Measurements from ENCODE around the gene TDRD5. TPM values are rescaled to one million over a fixed set of nuclear protein-coding genes. Genes with fewer than 3 reads are reported as not detected.

Gene TDRD5
- polyA plus RNA-seq, 2 of the 4 experiments (the other 2 are of a cell fraction), result 0.26 to 0.37 TPM

- DNase-seq (ENCODE audit: low read depth in 1 of 2, low spot score in 1 of 2), result no peak
- Histone ChIP-seq H3K9me3 (no peaks in the 10 kb centered on the region), H3K27ac (no peak overlapping the region), H3K4me2 (no peak overlapping the region), H3K4me1 (no peaks in the 10 kb centered on the region), H3K4me3 (no peak overlapping the region)
- 31% methylated on average over 2 of the region's 2 CpGs for WGBS (ENCODE audit: missing lambda C conversion rate)
- no peak for FAIRE-seq
- ATAC-seq, result no peak
- ChIA-PET CTCF (no interaction called here), POLR2A (no interaction called here)
- TF ChIP-seq FOSL2 (IDR thresholded peaks at IDR 0.05) (no peak), FOSL2 (CRISPR knock-in tag; IDR thresholded peaks at IDR 0.05) (no peak), MAX (IDR thresholded peaks at IDR 0.05) (no peak), POLR2AphosphoS2 (conservative IDR thresholded peaks at IDR 0.05; ENCODE audit: low read length) (no peak), CTCF (IDR thresholded peaks at IDR 0.05) (no peak), TP53 (CRISPR knock-in tag; IDR thresholded peaks at IDR 0.05) (no peak), ESRRA (IDR thresholded peaks at IDR 0.05; ENCODE audit: borderline replicate concordance, low read length) (no peak), NFE2L2 (conservative IDR thresholded peaks at IDR 0.05; ENCODE audit: low read length) (no peak), RARB (CRISPR knock-in tag; IDR thresholded peaks at IDR 0.05) (no peak), USF2 (IDR thresholded peaks at IDR 0.05) (no peak), E2F6 (IDR thresholded peaks at IDR 0.05; ENCODE audit: borderline replicate concordance, low read depth) (no peak), ELK1 (IDR thresholded peaks at IDR 0.05; ENCODE audit: low read depth, low read length) (no peak), EP300 (IDR thresholded peaks at IDR 0.05) (no peak), MYC (IDR thresholded peaks at IDR 0.05; ENCODE audit: borderline replicate concordance, low read length) (no peak)
Measured at GRCh38 chr1:179630719-179631118, 39.1 kb downstream of the TDRD5 start.

GRCh38 chr1:179632868-179633267, 41.2 kb downstream of the TDRD5 start:
- no peak for ATAC-seq
- no peak overlapping the region for H3K4me3 ChIP-seq
- FAIRE-seq, result no peak
- DNase-seq (ENCODE audit: low read depth in 1 of 2, low spot score in 1 of 2), result no peak
- H3K4me1 ChIP-seq, result no peaks in the 10 kb centered on the region
- H3K27ac ChIP-seq, result no peak overlapping the region
- ChIA-PET CTCF (interaction anchor here (1.0 kb wide), 1 partner anchor 73 kb away, joined by 3 read pairs; no protein-coding TSS in a partner anchor), POLR2A (no interaction called here)
- H3K4me2 ChIP-seq, result no peak overlapping the region
- H3K9me3 ChIP-seq, result no peaks in the 10 kb centered on the region
- TF ChIP-seq BCL3 (IDR thresholded peaks at IDR 0.05) (no peak), CHD4 (IDR thresholded peaks at IDR 0.05; ENCODE audit: borderline replicate concordance) (no peak), TP53 (CRISPR knock-in tag; IDR thresholded peaks at IDR 0.05) (no peak), MYC (IDR thresholded peaks at IDR 0.05; ENCODE audit: borderline replicate concordance, low read length) (no peak), NFE2L2 (conservative IDR thresholded peaks at IDR 0.05; ENCODE audit: low read length) (no peak)

GRCh38 chr1:179637211-179637860, 45.7 kb downstream of the TDRD5 start:
- no peak overlapping the region for H3K27ac ChIP-seq
- ChIA-PET POLR2A (no interaction called here), CTCF (interaction anchor here (0.6 to 1.2 kb wide), 2 partner anchors 178 to 1211 kb away, joined by 3 to 4 read pairs; no protein-coding TSS in a partner anchor)
- no peaks in the 10 kb centered on the region for H3K9me3 ChIP-seq
- H3K4me2 ChIP-seq, result no peak overlapping the region
- DNase-seq (ENCODE audit: low read depth in 1 of 2, low spot score in 1 of 2) (no peak), FAIRE-seq (no peak), ATAC-seq (no peak)
- WGBS (ENCODE audit: missing lambda C conversion rate), result 33% methylated on average over 5 of the region's 5 CpGs
- H3K4me3 ChIP-seq, result no peak overlapping the region
- H3K4me1 ChIP-seq, result no peaks in the 10 kb centered on the region
- TF ChIP-seq SREBF2 (IDR thresholded peaks at IDR 0.05), result no peak
- no peak for TF ChIP-seq POLR2A (IDR thresholded peaks at IDR 0.05; ENCODE audit: low read length)
- no peak for TF ChIP-seq CHD4 (IDR thresholded peaks at IDR 0.05; ENCODE audit: borderline replicate concordance)
- no peak for TF ChIP-seq HEYL (CRISPR knock-in tag; IDR thresholded peaks at IDR 0.05)
- no peak for TF ChIP-seq HES2 (IDR thresholded peaks at IDR 0.05)
- no peak for TF ChIP-seq ESRRA (IDR thresholded peaks at IDR 0.05; ENCODE audit: borderline replicate concordance, low read length)
- no peak for TF ChIP-seq FOXS1 (CRISPR knock-in tag; IDR thresholded peaks at IDR 0.05)
- TF ChIP-seq BCL3 (IDR thresholded peaks at IDR 0.05), result no peak
- no peak for TF ChIP-seq EHF (CRISPR knock-in tag; IDR thresholded peaks at IDR 0.05)
- TF ChIP-seq KDM1A (IDR thresholded peaks at IDR 0.05; ENCODE audit: low read depth), result no peak
- no peak for TF ChIP-seq RCOR1 (IDR thresholded peaks at IDR 0.05; ENCODE audit: low read depth, low read length)
- TF ChIP-seq BHLHE40 (IDR thresholded peaks at IDR 0.05; ENCODE audit: low read depth, low read length), result no peak
- TF ChIP-seq CBX8 (IDR thresholded peaks at IDR 0.05), result no peak
- TF ChIP-seq NFE2L2 (conservative IDR thresholded peaks at IDR 0.05; ENCODE audit: low read length), result no peak
- TF ChIP-seq MYC (IDR thresholded peaks at IDR 0.05; ENCODE audit: borderline replicate concordance, low read length), result no peak
- no peak for TF ChIP-seq RAD21 (conservative IDR thresholded peaks at IDR 0.05 in 1 of 2, IDR thresholded peaks at IDR 0.05 in 1 of 2)

Measured in A549 (cell line).